GM18519 (cell line): Measurements from ENCODE around the gene TNP2.

Experiments
- ATAC-seq: cut with Tn5 transposase; IDR thresholded peaks from one replicate; pipeline ENCODE4 v1.9.1; 2021; ENCODE audit warnings: mild to moderate bottlenecking, moderate library complexity; ENCODE audit not compliant: unreplicated experiment, low FRiP score

The TNP2 gene

GRCh38 chr16:11268921-11269375 is at the start of gene TNP2:
TSS of gene TNP2 (minus strand) at chr16:11269325. CDS start at chr16:11269262, 63 bp downstream.
- ATAC-seq, result no peak

GRCh38 chr16:11318817-11319216 is 49.7 kb upstream of the TNP2 start:
- ATAC-seq, result no peak

GRCh38 chr16:11316331-11317015 is 47.3 kb upstream of the TNP2 start:
- ATAC-seq, result no peak

- no peak for ATAC-seq
Observed at GRCh38 chr16:11315510-11315909, 46.4 kb upstream of the TNP2 start.

GRCh38 chr16:11314309-11314894 is 45.3 kb upstream of the TNP2 start:
- no peak for ATAC-seq

- ATAC-seq, result no peak
Observed at GRCh38 chr16:11313493-11314308, 44.6 kb upstream of the TNP2 start.

GRCh38 chr16:11312718-11313492 is 43.8 kb upstream of the TNP2 start:
- ATAC-seq, result no peak

GRCh38 chr16:11310997-11311561 is 42.0 kb upstream of the TNP2 start:
- ATAC-seq, result no peak

- no peak for ATAC-seq
Observed at GRCh38 chr16:11310634-11310977, 41.5 kb upstream of the TNP2 start.

- no peak for ATAC-seq
Observed at GRCh38 chr16:11309895-11310633, 40.9 kb upstream of the TNP2 start.

- ATAC-seq, result no peak
Observed at GRCh38 chr16:11308493-11309283, 39.6 kb upstream of the TNP2 start.

GRCh38 chr16:11307639-11308492 is 38.7 kb upstream of the TNP2 start:
- ATAC-seq, result no peak

GRCh38 chr16:11306997-11307638 is 38.0 kb upstream of the TNP2 start:
- no peak for ATAC-seq

GRCh38 chr16:11306381-11306780 is 37.3 kb upstream of the TNP2 start:
- ATAC-seq, result no peak

GRCh38 chr16:11303405-11304138 is 34.4 kb upstream of the TNP2 start:
- no peak for ATAC-seq

- no peak for ATAC-seq
Observed at GRCh38 chr16:11302977-11303376, 33.9 kb upstream of the TNP2 start.
